ENCODE results near the gene ELMO1. TPM values are rescaled to one million over a fixed set of nuclear protein-coding genes. Genes with fewer than 3 reads are reported as not detected.

Gene ELMO1
- total and polyA plus RNA-seq, 2 donors from 2014 or later = 6.0 to 35.4 TPM

DNA sequence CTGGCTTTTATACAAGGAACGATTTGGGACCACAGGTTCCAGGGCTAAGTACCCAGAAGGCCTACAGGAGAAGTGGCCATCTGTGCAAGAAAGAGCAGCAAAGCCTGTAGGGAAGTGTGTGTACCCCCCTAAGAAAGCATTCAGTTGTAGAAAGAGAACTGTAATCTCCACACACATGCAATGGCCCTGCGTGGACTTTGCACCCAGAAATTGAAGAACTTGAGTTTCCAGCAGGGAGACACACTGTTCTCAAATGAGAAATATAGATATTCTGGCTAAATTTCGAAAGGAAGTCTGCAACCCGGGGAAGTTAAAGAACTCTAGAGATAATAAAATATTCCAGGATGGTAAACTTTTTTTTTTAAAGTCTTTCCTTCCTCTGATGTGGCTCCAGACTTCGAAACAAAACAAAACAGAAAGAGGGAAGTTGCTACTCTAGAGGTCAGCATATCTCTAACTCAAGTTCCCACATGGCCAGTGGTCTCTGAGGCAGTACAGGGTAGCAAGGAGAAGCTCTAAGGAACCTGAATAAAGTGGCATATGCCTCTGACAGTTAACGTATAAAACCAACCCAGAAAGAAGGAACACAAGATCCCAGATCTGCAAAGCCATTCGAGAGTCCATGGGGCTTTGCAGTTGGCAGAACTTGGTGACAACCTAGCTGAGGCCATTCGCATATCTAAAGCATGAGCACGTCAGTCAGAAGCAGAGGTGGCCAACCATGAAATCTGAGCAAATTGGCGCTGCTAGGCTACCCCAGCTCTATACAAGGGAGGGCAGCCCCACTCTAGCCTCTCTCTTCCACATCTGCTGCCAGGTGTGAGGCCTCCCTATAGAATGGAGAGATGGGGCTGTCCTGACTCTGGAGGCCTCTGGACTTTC is 56.6 kb downstream of the ELMO1 start:
- H3K27ac ChIP-seq (ENCODE audit: low read depth in 2 of 2, low read length in 2 of 2) = no peak overlapping the region
- no peak for DNase-seq
- H3K27me3 ChIP-seq (ENCODE audit: control insufficient read depth, insufficient read depth, low read length) = no peaks in the 10 kb centered on the region
- intact Hi-C loops (cut with DNase I) = no loop called here
- no peaks in the 10 kb centered on the region for H3K36me3 ChIP-seq (ENCODE audit: control insufficient read depth in 2 of 3, insufficient read depth in 3 of 3, low read length in 3 of 3)
- FAIRE-seq = no peak
- TF ChIP-seq, protein P1, sequence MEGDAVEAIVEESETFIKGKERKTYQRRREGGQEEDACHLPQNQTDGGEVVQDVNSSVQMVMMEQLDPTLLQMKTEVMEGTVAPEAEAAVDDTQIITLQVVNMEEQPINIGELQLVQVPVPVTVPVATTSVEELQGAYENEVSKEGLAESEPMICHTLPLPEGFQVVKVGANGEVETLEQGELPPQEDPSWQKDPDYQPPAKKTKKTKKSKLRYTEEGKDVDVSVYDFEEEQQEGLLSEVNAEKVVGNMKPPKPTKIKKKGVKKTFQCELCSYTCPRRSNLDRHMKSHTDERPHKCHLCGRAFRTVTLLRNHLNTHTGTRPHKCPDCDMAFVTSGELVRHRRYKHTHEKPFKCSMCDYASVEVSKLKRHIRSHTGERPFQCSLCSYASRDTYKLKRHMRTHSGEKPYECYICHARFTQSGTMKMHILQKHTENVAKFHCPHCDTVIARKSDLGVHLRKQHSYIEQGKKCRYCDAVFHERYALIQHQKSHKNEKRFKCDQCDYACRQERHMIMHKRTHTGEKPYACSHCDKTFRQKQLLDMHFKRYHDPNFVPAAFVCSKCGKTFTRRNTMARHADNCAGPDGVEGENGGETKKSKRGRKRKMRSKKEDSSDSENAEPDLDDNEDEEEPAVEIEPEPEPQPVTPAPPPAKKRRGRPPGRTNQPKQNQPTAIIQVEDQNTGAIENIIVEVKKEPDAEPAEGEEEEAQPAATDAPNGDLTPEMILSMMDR (IDR thresholded peaks at IDR 0.05; ENCODE audit: borderline replicate concordance, extremely low read depth, insufficient read depth) = no peak
- H3K4me3 ChIP-seq (ENCODE audit: low read length in 3 of 3) = no peak overlapping the region
- H3K9ac ChIP-seq (ENCODE audit: low read length in 3 of 3) = no peak overlapping the region
- peaks cover 0 to 9% (median 0%) of the 10 kb centered on the region in 3 donors for H3K4me1 ChIP-seq (ENCODE audit: control insufficient read depth in 2 of 3, insufficient read depth in 2 of 3, low read depth in 1 of 3, low read length in 3 of 3)
- no peaks in the 10 kb centered on the region for H3K9me3 ChIP-seq (ENCODE audit: control insufficient read depth in 2 of 3, insufficient read depth in 1 of 3, low read length in 3 of 3)

DNA sequence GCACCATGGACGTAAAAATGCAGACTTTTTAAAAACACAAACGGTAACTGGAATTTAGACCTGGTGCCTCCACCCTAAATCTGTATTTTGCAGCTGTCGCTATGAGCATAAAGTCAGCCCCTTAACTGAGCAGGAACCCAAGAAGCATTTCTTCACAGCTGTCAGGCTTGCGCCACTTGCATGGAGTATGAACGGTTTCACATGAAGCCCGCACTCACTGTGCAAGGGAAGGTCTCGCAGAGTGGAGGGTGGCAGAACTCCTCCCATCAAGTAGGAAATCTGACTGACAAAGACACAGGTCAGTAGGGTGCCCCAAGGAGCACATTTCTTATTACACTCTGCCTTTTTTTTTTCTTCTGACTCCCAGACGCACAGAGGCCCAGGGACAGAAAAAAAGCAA is 58.5 kb downstream of the ELMO1 start:
- intact Hi-C loops (cut with DNase I) = no loop called here
- Histone ChIP-seq H3K4me3 (ENCODE audit: low read length in 3 of 3) (no peak overlapping the region), H3K36me3 (ENCODE audit: control insufficient read depth in 2 of 3, insufficient read depth in 3 of 3, low read length in 3 of 3) (no peaks in the 10 kb centered on the region), H3K27ac (ENCODE audit: low read depth in 2 of 2, low read length in 2 of 2) (no peak overlapping the region), H3K27me3 (ENCODE audit: control insufficient read depth, insufficient read depth, low read length) (no peaks in the 10 kb centered on the region), H3K4me1 (ENCODE audit: control insufficient read depth in 2 of 3, insufficient read depth in 2 of 3, low read depth in 1 of 3, low read length in 3 of 3) (peaks cover 0 to 9% (median 0%) of the 10 kb centered on the region in 3 donors), H3K9me3 (ENCODE audit: control insufficient read depth in 2 of 3, insufficient read depth in 1 of 3, low read length in 3 of 3) (no peaks in the 10 kb centered on the region), H3K9ac (ENCODE audit: low read length in 3 of 3) (no peak overlapping the region)
- DNase-seq (peak in 1 of 5 donors; percentile 28), FAIRE-seq (no peak)
- TF ChIP-seq, protein P1 (IDR thresholded peaks at IDR 0.05; ENCODE audit: borderline replicate concordance, extremely low read depth, insufficient read depth) = no peak

DNA sequence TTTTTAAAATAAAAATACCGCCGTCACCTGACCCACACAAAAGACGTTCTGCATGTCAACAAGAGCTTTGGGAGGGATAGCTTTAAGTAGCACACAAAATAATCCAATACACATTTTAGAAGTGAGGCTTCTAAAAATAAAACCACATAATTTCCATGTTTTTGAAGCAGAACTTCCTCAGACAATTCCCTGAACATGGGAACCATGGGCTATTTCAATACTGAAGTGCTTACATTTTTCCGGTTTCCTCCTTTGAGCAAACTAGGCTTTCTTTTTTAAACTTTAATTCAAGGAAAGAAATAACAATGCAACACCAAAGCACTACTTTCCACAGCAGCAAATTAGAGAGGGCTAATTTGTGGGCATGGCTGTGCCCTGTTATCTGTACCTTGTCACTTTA is 59.9 kb downstream of the ELMO1 start:
- H3K9ac ChIP-seq (ENCODE audit: low read length in 3 of 3) = no peak overlapping the region
- DNase-seq = no peak
- FAIRE-seq = no peak
- H3K27me3 ChIP-seq (ENCODE audit: control insufficient read depth, insufficient read depth, low read length) = no peaks in the 10 kb centered on the region
- no peak overlapping the region for H3K4me3 ChIP-seq (ENCODE audit: low read length in 3 of 3)
- H3K36me3 ChIP-seq (ENCODE audit: control insufficient read depth in 2 of 3, insufficient read depth in 3 of 3, low read length in 3 of 3) = no peaks in the 10 kb centered on the region
- peaks cover 0 to 6% (median 0%) of the 10 kb centered on the region in 3 donors for H3K4me1 ChIP-seq (ENCODE audit: control insufficient read depth in 2 of 3, insufficient read depth in 2 of 3, low read depth in 1 of 3, low read length in 3 of 3)
- TF ChIP-seq, protein P1 (IDR thresholded peaks at IDR 0.05; ENCODE audit: borderline replicate concordance, extremely low read depth, insufficient read depth) = no peak
- intact Hi-C loops (cut with DNase I) = no loop called here
- no peak overlapping the region for H3K27ac ChIP-seq (ENCODE audit: low read depth in 2 of 2, low read length in 2 of 2)
- no peaks in the 10 kb centered on the region for H3K9me3 ChIP-seq (ENCODE audit: control insufficient read depth in 2 of 3, insufficient read depth in 1 of 3, low read length in 3 of 3)

Data from kidney (tissue), 14 donors.